OCI-LY3 (cell line): ENCODE measurements around the gene BCAN.

Experiments
- CTCF ChIP-seq: fragments of 200-600, 300-600 bp; sonication (generic); IDR thresholded peaks from 2 replicates; pipeline ENCODE4 v1.5.1; 2014; ENCODE audit warnings: antibody characterized with exemption, low read length, low read depth
- EZH2phosphoT487 ChIP-seq: fragments of 200-600 bp; shearing (Covaris generic); IDR thresholded peaks from 2 replicates; pipeline ENCODE4 v1.6.1; 2018; ENCODE audit warnings: antibody characterized with exemption, mixed run types, low read depth

GRCh38 chr1:156658496-156658895 is 16.6 kb downstream of the BCAN start:
- TF ChIP-seq CTCF (no peak), EZH2phosphoT487 (no peak)
